IMR-90 (cell line): ENCODE results near the gene CAPS. TPM values are rescaled to one million over a fixed set of nuclear protein-coding genes. Genes with fewer than 3 reads are reported as not detected.

ENCODE experiments used
- ATAC-seq: fragments of 200-7000 bp; cut with Tn5 transposase; 2 replicates; pipeline ENCODE4 v1.9.1; 2020; ENCODE audit warnings: low read depth, mild to moderate bottlenecking, moderate library complexity
- BruUV-seq: library from RNA; stranded (reverse); fragments of 400-500 nt; replicated peaks from 2 replicates; lab custom pipeline; 2021; lab: Mats Ljungman, UMichigan
- CTCF ChIA-PET: fragments of 300-600 bp; formaldehyde crosslinking; extraction: SDS; loops from one replicate; lab custom pipeline; 2021; ENCODE audit warnings: antibody characterized with exemption; lab: Yijun Ruan, JAX
- POLR2A ChIA-PET: fragments of 300-600 bp; sonication (Branson Sonifier 250); formaldehyde crosslinking; loops from one replicate; lab custom pipeline; 2022; ENCODE audit warnings: antibody characterized with exemption; ENCODE audit not compliant: unreplicated experiment; lab: Charles Lee
- DNase-seq: peaks from one replicate; pipeline ENCODE4 v3.0.0; 2013
- H2AFZ ChIP-seq: replicated peaks from 2 replicates; pipeline ENCODE3; 2013; ENCODE audit warnings: low read length, mild to moderate bottlenecking; ENCODE audit not compliant: poor library complexity
- H2AK5ac ChIP-seq: 2 replicates; pipeline ENCODE4 v1.6.1; 2013; ENCODE audit warnings: low read depth, low read length, inconsistent platforms
- H2AK9ac ChIP-seq: replicated peaks from 2 replicates; pipeline ENCODE3; 2013; ENCODE audit warnings: mild to moderate bottlenecking, low read depth, low read length, moderate library complexity; ENCODE audit not compliant: poor library complexity
- H2BK120ac ChIP-seq: 2 replicates; pipeline ENCODE4 v1.6.1; 2013; ENCODE audit warnings: low read depth, low read length, inconsistent platforms
- H2BK15ac ChIP-seq: 3 replicates; pipeline ENCODE4 v1.6.1; 2013; ENCODE audit warnings: low read depth, low read length, inconsistent platforms
- H2BK20ac ChIP-seq: 2 replicates; pipeline ENCODE4 v1.6.1; 2013; ENCODE audit warnings: low read depth, mild to moderate bottlenecking, inconsistent platforms, low read length, moderate library complexity
- H2BK5ac ChIP-seq: 2 replicates; pipeline ENCODE4 v1.6.1; 2013; ENCODE audit warnings: mild to moderate bottlenecking, low read depth, low read length, inconsistent platforms; ENCODE audit not compliant: poor library complexity, severe bottlenecking
- H3K14ac ChIP-seq: replicated peaks from 2 replicates; pipeline ENCODE4 v1.6.1; 2013; ENCODE audit warnings: low read depth, low read length, inconsistent platforms
- H3K18ac ChIP-seq: 2 replicates; pipeline ENCODE4 v1.6.1; 2013; ENCODE audit warnings: low read depth, low read length, control low read depth
- H3K23ac ChIP-seq: 2 replicates; pipeline ENCODE4 v1.6.1; 2013; ENCODE audit warnings: low read depth, low read length, inconsistent platforms
- H3K27ac ChIP-seq: 2 replicates; pipeline ENCODE4 v1.5.1; 2013; ENCODE audit warnings: mild to moderate bottlenecking, control low read depth, low read length; ENCODE audit not compliant: insufficient read depth
- H3K27me3 ChIP-seq: 2 replicates; pipeline ENCODE4 v1.6.1; 2013; ENCODE audit warnings: low read length; ENCODE audit not compliant: control insufficient read depth, insufficient read depth
- H3K36me3 ChIP-seq: 2 replicates; pipeline ENCODE4 v1.6.1; 2013; ENCODE audit warnings: low read length, mixed read lengths; ENCODE audit not compliant: control insufficient read depth, insufficient read depth
- H3K4ac ChIP-seq: 2 replicates; pipeline ENCODE4 v1.6.1; 2013; ENCODE audit warnings: low read depth, low read length, inconsistent platforms
- H3K4me1 ChIP-seq: 2 replicates; pipeline ENCODE4 v1.6.1; 2013; ENCODE audit warnings: low read length, mixed read lengths; ENCODE audit not compliant: control insufficient read depth, insufficient read depth
- H3K4me2 ChIP-seq: 2 replicates; pipeline ENCODE4 v1.6.1; 2013; ENCODE audit warnings: low read depth, mild to moderate bottlenecking, control low read depth, low read length, moderate library complexity
- H3K4me3 ChIP-seq: 2 replicates; pipeline ENCODE4 v1.5.1; 2013; ENCODE audit warnings: low read depth, mild to moderate bottlenecking, control low read depth, low read length, moderate library complexity; ENCODE audit not compliant: insufficient read depth
- H3K56ac ChIP-seq: 2 replicates; pipeline ENCODE4 v1.6.1; 2013; ENCODE audit warnings: low read length, inconsistent platforms; ENCODE audit not compliant: insufficient read depth; ENCODE audit errors: extremely low read depth
- H3K79me1 ChIP-seq, 2 experiments: 2 replicates each; pipeline ENCODE4 v1.6.1; 2013; ENCODE audit warnings: low read length in 2 of 2, inconsistent platforms in 1 of 2, low read depth in 1 of 2
- H3K9ac ChIP-seq: 2 replicates; pipeline ENCODE4 v1.6.1; 2013; ENCODE audit warnings: low read depth, low read length, control low read depth
- H3K9me1 ChIP-seq: 2 replicates; pipeline ENCODE4 v1.6.1; 2013; ENCODE audit warnings: low read length, inconsistent platforms; ENCODE audit not compliant: insufficient read depth
- H3K9me3 ChIP-seq: 2 replicates; pipeline ENCODE4 v1.6.1; 2013; ENCODE audit warnings: low read length; ENCODE audit not compliant: control insufficient read depth, insufficient read depth
- H4K20me1 ChIP-seq: 2 replicates; pipeline ENCODE4 v1.6.1; 2013; ENCODE audit warnings: low read length, inconsistent platforms; ENCODE audit not compliant: insufficient read depth
- H4K5ac ChIP-seq: 2 replicates; pipeline ENCODE4 v1.6.1; 2013; ENCODE audit warnings: mild to moderate bottlenecking, low read depth, low read length, control low read depth
- H4K8ac ChIP-seq, 2 experiments: 2 replicates each; pipeline ENCODE4 v1.6.1; 2013; ENCODE audit warnings: low read depth in 2 of 2, low read length in 2 of 2, control low read depth in 1 of 2, inconsistent platforms in 1 of 2
- H4K91ac ChIP-seq: 2 replicates; pipeline ENCODE4 v1.6.1; 2013; ENCODE audit warnings: low read depth, low read length, inconsistent platforms; ENCODE audit not compliant: insufficient read depth
- BHLHE40 ChIP-seq: fragments of 150-350 bp; IDR thresholded peaks from 2 replicates; pipeline ENCODE4 v1.6.1; 2016; ENCODE audit warnings: mild to moderate bottlenecking, low read depth, low read length
- NFE2L2 ChIP-seq: fragments of 150-350 bp; IDR thresholded peaks from 2 replicates; pipeline ENCODE4 v1.6.1; 2016; ENCODE audit warnings: low read depth, mild to moderate bottlenecking, low read length
- RFX5 ChIP-seq: IDR thresholded peaks from 2 replicates; pipeline ENCODE4 v1.8.0; 2012; ENCODE audit warnings: low read depth, mild to moderate bottlenecking, low read length, moderate library complexity
- WGBS, 2 experiments: methylation state at CpG; one replicate each; pipeline versions ENCODE4 v1.1.5 to v1.1.7; 2013; ENCODE audit warnings: missing lambda C conversion rate in 2 of 2; ENCODE audit not compliant: insufficient read length in 1 of 2; ENCODE audit errors: extremely low coverage in 2 of 2; 5-methylcytosine and 5-hydroxymethylcytosine counted together
- dilution Hi-C: fragments of 300-500 bp; cut with HindIII; formaldehyde crosslinking; loops from one replicate; pipeline ENCODE4 v1.14.3; 2018; ENCODE audit warnings: low sequenced_read_pairs; ENCODE audit not compliant: unreplicated experiment
- in situ Hi-C: fragments of 300-500 bp; cut with MboI; formaldehyde crosslinking; loops from 3 replicates; pipeline ENCODE4 v1.14.3; 2019; ENCODE audit warnings: low sequenced_read_pairs, inconsistent platforms, mixed read lengths
- intact Hi-C: fragments of 100-400 bp; cut with micrococcal nuclease; formaldehyde crosslinking; loops from 2 replicates; pipeline ENCODE4 v1.10.0; 2022
- polyA plus RNA-seq, 3 experiments: library from polyadenylated mRNA; depleted of rRNA; stranded (reverse); fragments of >200 nt; gene quantifications; 2 replicates each; pipeline ENCODE4 v1.2.3, GENCODE V29; 2012; ENCODE audit warnings: low replicate concordance in 1 of 3
- total RNA-seq: library from RNA; depleted of rRNA; stranded (reverse); fragments of >200 nt; gene quantifications from 2 replicates; pipeline ENCODE4 v1.2.3, GENCODE V29; 2012

The CAPS gene
- total and polyA plus RNA-seq, 2 of the 4 experiments (the other 2 are of a cell fraction): 0.54 to 4.9 TPM

DNA sequence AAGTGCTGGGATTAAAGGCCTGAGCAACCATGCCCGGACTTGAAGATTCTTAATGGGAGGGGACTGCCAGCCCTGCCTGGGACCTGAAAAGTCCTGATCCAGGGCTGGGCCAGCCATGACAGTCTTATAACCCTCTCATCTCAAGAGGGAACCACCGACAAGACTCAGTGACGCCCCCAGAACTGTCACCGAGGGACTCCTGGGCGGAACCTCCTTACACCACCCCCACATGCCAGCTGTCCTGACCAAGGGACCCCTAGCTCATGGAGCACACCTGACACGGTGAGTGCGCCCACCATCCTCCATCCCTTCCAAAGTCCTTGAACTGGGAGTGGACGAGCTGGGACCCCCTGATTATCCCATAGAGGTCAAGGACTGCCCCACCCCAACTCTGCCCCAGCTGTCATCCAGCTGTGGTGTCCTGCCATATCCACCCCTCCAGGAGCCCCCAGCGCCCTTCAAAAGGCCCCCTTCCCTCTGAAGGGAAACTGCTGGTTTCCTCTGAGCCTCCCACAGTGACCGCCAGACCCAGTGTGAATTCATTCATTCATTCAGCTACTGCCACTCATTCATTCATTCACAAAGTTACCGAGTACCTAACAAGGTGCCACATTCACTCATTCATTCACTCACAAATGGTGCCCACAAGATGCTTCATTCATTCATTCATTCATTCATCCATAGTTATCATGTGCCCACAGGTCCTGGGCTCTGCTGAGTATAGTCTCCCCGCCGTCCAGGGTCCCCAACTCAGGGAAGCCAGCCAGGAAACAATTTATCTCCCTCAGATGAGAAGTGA, 14.1 kb upstream of the CAPS start:
- Histone ChIP-seq H2BK15ac (no peak overlapping the region), H3K18ac (no peak overlapping the region), H2AK5ac (no peak overlapping the region), H2AK9ac (peak overlapping the region; percentile 40), H4K8ac (no peak overlapping the region), H2AFZ (no peak overlapping the region), H3K4ac (no peak overlapping the region), H3K9me3 (no peaks in the 10 kb centered on the region), H2BK5ac (no peak overlapping the region), H4K20me1 (peaks cover 42% of the 10 kb centered on the region), H3K27me3 (no peaks in the 10 kb centered on the region), H3K79me1 (peaks cover 7 to 46% of the 10 kb centered on the region in 2 experiments; a peak in 3 of 4 replicates), H4K91ac (no peak overlapping the region), H3K27ac (no peak overlapping the region), H3K23ac (no peak overlapping the region), H3K36me3 (peaks cover 19% of the 10 kb centered on the region; the same call in 1 of the 2 replicates), H3K14ac (no peak overlapping the region), H3K56ac (no peak overlapping the region), H4K5ac (no peak overlapping the region), H2BK120ac (no peak overlapping the region), H3K9me1 (no peaks in the 10 kb centered on the region), H3K4me2 (no peak overlapping the region), H3K4me3 (no peak overlapping the region), H3K9ac (no peak overlapping the region), H2BK20ac (no peak overlapping the region), H3K4me1 (peaks cover 4% of the 10 kb centered on the region)
- no peak for ATAC-seq
- CTCF ChIA-PET: interaction anchor here (1.2 kb wide), 1 partner anchor 96 kb away, joined by 5 read pairs; no protein-coding TSS in a partner anchor
- in situ Hi-C loops: no loop called here
- no TSS peak for BruUV-seq
- intact Hi-C loops: no loop called here
- WGBS, 2 experiments: 96% methylated on average over 5 of the region's 13 CpGs; no CpG with 5 or more reads in 1 of the 2 experiments
- dilution Hi-C loops: no loop called here
- POLR2A ChIA-PET: no interaction called here
- TF ChIP-seq BHLHE40: no peak
- TF ChIP-seq RFX5: no peak
- TF ChIP-seq NFE2L2: no peak
- no peak for DNase-seq
